Measurements from ENCODE around the gene SREBF1.

The SREBF1 gene

GRCh38 chr17:17781591-17782496 lies 54.9 kb downstream of the SREBF1 start:
- peak; percentile 11 for DNase-seq (ENCODE audit: low read depth)

GRCh38 chr17:17780922-17781590 lies 55.7 kb downstream of the SREBF1 start:
- DNase-seq (ENCODE audit: low read depth) = no peak

GRCh38 chr17:17779015-17779611 lies 57.7 kb downstream of the SREBF1 start:
- no peak for DNase-seq (ENCODE audit: low read depth)

- DNase-seq (ENCODE audit: low read depth) = no peak
Observed at GRCh38 chr17:17778308-17779014, 58.3 kb downstream of the SREBF1 start.

- no peak for DNase-seq (ENCODE audit: low read depth)
Observed at GRCh38 chr17:17776889-17777288, 59.9 kb downstream of the SREBF1 start.

- no peak for DNase-seq (ENCODE audit: low read depth)
Observed at GRCh38 chr17:17774009-17774881, 62.5 kb downstream of the SREBF1 start.

DNA sequence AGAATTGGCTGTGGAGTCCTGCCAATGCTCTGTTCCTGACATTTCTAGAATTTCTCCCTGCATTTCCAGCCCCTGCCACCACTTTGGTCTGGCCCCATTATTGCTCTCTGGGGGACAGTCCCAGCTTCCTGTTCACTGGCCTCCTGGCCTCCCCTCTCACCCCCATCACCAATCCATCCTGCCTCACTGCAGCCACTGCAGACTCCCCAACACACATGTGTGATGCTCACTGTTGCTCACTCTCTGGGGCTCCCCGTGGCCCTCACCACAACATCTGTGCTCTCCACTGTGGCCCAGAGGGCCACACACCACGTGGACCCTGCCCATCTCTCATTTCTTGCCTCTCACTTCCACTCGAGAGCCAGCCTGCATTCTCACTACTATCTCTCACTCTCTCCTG lies 64.6 kb downstream of the SREBF1 start:
- DNase-seq (ENCODE audit: low read depth) = no peak

DNA sequence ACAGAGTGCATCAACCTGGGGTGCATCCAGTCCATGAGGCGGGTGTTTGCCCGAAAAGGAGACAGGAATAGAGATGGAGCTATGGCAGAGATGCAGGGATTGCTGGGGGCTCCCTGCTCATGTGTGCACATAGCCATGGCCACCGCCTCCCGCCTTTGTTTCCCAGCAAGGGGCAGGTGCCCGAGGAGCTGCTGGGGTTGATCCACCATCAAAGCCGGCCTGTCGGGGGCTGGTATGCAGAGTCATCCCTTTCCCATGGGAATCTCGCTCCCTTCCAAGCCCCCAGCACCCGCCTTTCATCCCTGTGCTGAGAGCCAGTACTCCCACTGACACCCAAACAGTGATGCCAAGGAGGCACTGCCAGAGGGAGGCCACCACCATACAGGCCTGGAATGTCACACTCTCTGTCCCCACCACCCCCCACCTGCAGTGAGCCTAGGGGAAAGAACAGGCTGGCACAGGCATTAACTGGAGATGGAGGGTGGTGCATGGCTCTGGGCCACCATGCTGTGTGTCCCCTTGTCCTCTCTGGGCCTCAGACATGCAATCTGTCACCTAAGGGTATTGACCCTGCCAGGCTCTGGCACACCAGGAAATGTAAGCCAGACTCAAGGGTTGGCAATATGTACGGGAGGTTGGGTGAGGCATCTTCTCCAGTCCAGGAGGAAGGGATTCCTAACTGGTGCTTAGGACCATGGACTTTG lies 65.1 kb downstream of the SREBF1 start:
- no peak for DNase-seq (ENCODE audit: low read depth)

DNA sequence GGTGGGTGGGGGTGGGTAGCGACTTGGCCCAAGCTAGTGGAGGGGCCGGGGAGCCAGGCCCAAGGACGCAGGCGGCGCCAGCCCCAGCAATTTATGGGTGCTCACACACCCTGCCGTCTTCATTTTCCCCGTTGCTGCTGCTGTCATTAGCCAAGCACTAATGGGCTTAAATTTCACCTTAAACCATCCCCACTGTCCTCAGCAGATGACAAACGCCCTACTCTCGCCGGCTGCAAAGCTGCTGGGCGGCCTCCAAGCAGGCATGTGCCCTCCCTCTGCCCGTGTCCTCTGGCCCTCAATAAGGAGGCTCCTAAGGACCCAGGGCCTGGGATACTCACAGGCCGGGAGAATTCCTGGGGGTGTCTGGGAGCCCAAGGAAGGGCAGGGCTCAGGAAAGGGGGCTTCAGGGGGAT lies 66.1 kb downstream of the SREBF1 start:
- DNase-seq (ENCODE audit: low read depth) = no peak

- no peak for DNase-seq (ENCODE audit: low read depth)
Observed at GRCh38 chr17:17769869-17770631, 66.7 kb downstream of the SREBF1 start.

DNA sequence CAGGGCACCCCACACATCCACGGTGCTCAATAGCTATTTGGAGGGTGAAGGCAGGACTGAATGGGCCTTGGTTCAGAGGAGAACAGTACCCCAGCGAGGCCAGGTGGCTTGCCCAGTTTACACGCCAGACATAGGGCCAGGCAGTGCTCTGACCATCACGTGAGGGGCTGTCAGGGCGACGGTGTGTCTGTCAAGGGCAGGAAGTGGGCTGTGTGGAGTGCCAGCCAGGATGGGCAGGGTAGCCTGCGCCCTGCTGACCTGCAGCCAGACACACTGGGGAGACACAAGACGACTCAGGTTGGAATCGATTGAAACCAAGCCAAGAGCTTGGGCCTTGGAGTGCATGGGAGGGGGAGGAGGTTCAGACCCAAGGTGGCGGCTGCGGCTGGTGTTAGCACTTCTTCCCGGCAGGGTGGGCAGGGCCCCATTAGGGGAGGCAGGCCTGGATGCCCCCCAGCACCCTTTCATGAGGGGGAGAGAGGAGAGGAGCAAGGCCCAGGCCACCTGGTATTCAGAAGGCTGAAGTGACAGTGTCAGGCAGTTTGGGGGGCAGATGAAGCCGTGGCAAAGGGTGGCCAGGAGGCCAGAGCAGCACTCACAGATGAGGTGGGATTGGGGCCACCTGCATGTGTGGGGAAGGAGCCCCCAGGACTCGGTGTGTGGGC lies 68.2 kb downstream of the SREBF1 start:
- no peak for DNase-seq (ENCODE audit: low read depth)

- DNase-seq (ENCODE audit: low read depth) = no peak
Observed at GRCh38 chr17:17767887-17768418, 68.8 kb downstream of the SREBF1 start.

DNA sequence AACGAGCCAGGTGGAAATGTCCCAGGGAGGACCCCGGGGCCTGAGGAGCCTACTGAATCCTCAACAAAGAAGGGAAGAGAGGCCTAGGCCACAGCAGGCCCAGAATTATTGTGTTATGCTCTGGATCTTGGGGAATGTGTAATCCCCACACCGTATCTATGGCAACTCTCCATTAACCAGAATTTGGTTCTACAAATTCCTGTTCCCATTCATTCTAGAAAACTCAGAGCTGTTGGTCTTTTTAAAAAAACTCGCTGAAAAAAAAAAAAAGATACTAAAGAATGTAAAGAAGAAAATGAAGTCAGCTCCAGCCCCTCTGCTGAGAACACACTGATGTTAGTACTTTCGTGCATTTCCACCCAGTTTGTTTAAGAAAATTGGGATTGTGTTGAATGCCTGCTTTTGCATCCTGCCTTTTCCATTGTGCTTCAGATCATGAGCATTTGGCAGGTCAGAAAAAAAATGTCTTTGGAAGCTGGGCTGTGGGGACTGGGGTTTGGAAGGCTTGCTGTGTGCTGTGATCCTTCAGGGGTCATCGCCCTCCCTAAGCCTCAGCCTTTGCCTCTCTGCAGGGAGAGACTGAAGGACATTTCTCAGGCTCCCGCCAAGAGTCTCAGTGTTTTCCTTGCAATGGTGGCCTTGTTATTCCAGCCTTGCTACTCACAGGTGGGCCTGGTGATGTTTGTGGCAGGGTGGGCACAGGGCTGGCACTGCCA lies 69.5 kb downstream of the SREBF1 start:
- no peak for DNase-seq (ENCODE audit: low read depth)

DNA sequence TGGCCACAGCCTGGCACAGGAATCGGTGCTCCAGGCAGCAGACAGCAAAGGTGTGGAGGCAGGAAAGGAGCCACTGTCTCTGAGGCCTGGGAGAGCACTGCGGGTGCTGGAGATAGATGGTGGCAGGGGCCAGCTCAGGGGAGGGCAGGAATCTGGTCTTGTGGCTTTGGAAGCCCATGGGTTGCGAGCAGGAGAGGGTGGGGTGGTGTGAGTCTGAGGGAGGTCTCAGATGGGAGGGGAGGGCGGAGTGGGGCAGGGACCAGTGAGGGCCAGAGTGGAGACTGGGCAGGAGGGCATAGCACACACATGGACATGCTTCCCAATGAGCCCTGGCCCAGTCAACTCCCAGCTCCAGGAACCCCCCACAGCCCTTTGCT lies 70.1 kb downstream of the SREBF1 start:
- no peak for DNase-seq (ENCODE audit: low read depth)

DNA sequence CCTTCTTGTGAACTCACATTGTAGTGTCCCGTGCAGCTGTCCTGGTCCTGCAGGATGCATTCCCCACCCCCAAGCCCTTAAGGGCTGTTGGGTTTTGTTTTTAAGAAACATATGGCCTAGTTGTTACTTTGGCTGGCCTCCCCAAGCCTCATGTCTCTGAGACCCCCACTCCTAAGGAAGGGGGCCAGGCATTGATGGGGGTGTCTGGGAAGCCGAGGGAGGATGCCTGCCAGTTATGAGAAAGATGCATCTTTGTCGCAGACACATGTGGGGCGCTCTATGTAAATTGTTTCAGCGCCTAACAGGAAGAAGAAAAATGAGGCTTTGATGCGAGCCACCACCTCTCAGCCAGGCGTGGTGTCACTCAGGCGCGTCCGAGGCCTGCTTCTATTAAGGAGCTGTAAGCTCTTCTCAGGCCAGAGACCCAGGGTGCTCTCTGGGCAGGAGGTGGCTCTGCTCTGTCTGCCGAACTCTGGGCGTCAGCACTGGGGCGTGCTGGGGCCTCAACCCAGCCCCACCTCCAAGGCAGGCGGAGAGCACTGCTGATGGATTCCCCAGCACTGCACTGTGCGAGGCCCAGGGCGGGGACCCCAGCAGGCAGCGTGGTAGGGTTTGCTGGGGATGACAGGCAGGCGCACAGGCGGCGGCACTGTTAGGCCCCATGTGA lies 70.6 kb downstream of the SREBF1 start:
- DNase-seq (ENCODE audit: low read depth) = no peak

DNA sequence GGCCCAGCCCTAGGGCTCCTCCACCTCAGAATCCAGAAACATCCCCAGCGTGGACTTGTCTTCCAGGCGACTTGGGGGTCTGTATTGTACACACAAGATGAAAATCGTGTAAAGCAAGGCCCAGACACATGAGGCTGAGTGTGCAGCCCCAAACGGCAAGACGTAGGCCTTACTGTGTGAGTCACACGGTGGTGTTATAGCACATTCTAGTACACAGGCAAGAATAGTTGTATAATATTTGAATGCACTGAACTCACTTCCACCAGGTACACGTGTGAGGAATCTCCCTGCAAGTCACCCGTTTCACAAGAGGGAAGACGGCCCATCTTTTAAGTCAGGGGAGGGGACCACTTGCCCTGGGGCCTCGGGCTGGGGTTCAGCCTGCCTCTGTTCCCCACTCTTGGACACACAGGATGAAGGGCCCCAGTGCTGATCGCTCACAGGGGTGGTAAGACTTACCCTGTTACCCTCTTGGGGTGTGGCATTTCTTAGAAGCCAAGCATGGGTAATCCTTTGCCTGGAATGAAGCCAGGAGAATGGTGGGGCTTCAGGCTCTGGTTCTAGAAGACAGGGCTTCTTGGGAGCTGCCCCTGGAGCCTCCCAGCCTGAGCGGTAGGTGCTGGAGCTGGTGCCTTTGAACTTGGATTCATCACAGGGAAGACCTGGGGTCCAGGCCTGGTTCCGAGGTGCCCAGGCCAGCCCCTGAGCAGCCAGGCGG lies 71.3 kb downstream of the SREBF1 start:
- DNase-seq (ENCODE audit: low read depth) = no peak

GRCh38 chr17:17763734-17764133 lies 73.1 kb downstream of the SREBF1 start:
- DNase-seq (ENCODE audit: low read depth) = no peak
